ENCODE data around the gene KRT84.

Gene KRT84

DNA sequence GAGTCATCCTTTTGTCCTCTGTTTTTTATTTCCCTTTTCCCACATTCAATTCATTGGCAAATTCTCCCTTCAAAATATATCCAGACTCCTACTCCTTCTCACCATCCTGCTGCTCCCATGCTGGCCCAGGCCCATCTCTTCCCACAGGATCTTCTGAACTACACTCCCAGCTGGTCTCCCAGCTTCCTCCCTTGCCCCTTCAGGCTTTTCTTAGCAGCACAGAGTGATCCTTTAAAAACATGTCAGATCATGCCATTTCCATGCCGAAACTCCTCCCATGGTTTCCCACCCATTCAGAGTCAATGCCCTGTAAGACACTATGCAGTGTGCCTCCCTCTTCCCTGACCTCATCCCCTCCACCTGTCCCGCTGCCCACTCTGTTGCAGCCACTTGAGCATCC lies 2.4 kb upstream of the KRT84 start:
- DNase-seq (ENCODE audit: low spot score): no peak

DNA sequence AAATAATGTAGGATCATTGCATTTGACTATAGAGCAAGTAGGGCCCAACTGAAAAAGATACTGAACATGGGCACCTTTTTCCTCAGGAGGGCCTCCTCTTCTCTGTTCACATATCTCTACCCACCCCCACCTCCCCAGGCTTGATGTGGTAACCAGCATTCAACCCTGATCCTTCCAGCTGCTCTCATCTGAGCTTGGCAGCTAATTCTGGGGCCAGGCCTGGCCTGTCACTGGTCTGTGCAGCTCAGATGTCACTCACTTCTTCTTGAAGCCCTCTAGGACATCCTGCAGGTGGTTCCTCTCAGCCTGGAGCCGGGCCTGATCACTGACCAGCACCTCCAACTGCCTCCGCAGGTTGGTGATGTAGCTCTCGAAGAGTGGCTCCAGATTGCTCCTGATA lies 2.1 kb downstream of the KRT84 start:
- DNase-seq (ENCODE audit: low spot score): no peak

DNA sequence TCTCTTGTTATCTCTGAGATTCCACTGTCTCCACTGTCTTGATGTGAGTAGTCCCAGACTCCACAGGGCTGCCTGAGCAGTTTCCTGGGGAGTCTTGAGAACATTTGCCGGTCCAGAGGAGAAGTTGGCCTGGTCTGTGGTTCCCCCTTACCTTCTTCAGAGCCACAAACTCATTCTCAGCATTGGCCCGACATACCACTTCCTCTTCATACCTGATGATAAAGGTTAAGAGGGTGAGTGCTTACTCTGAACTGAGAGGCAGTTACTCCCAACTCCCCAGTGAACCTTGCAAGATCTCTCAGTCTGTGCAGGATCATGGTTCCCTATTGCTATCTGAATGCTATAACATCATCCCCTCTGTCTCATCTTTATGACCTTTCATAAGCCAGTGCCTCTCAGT lies 2.6 kb downstream of the KRT84 start:
- DNase-seq (ENCODE audit: low spot score): no peak

DNA sequence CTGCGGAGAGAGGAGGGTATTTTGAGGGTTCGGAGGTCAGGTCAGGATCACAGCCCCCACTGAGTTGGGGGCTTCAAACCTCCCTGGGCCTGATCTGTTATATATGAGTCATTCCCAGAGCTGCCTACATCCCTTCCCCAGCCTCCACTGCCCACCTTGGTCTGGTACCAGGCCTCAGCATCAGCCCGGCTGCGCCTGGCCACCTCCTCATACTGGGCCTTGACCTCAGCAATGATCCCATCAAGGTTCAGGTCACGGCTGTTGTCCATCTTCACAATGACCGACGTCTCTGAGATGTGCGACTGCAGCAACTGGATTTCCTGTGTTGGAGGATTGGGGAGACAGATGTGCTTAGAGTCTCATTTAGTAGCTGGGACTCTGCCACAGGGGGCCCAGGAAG lies 4.2 kb downstream of the KRT84 start:
- no peak for DNase-seq (ENCODE audit: low spot score)

DNA sequence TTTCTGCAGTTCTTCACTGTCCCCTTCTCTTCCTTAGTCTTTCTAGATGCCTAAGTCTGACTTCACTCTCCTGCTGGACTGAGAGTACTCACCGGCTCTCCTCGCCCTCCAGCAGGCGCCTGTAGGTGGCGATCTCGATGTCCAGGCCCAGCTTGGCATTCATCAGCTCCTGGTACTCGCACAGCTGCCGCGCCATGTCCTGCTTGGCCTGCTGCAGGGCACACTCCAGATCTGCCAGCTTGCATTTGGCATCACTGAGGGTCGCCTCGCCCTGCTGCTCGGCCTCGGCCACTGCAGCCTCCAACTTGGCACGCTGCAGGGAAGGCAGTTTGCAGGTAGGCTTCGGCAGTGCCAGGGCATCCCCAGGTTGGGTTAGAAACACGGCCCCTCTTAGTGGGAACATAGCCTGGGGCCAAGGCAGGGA lies 5.2 kb downstream of the KRT84 start:
- peak; percentile 32 for DNase-seq (ENCODE audit: low spot score)

DNA sequence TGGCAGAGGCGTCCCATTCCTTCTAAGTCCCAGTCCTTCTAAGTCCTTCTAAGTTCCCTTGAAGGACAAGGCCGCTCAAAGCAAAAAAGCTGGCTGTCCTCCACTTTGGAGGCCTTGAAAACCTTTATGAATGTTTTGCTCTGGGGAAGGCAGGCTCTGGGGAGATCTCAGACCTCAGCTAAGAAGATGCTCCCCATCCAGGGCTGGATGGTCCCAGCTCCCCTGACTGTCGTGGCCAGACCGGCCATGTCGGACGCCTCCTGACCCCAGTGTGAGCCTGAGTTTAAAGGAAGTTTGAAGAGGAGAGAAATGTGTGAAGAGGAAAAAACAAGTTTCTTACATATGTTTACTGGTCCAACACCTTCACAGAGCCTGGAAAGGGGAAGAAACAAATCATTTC lies 5.9 kb downstream of the KRT84 start:
- no peak for DNase-seq (ENCODE audit: low spot score)

DNA sequence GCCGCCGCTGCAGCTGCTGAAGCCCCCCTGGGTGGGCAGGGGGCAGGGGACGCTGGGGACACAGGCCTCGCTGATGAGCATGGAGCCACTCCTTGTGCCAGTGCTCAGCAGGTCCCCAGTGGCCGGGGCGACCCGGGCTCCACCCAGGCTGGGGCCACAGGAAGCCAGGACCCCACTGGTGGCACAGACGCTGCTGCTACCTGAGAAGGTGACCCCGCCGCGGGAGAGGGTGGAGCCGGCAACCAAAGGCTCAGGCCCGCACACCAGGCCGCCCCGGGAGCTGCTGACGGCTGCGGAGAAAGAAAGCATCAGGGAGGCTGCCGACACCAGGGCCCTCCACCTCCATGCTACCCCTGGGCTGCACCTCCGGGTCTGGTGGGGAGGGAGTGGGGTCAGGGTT lies 7.4 kb downstream of the KRT84 start:
- no peak for DNase-seq (ENCODE audit: low spot score)

DNA sequence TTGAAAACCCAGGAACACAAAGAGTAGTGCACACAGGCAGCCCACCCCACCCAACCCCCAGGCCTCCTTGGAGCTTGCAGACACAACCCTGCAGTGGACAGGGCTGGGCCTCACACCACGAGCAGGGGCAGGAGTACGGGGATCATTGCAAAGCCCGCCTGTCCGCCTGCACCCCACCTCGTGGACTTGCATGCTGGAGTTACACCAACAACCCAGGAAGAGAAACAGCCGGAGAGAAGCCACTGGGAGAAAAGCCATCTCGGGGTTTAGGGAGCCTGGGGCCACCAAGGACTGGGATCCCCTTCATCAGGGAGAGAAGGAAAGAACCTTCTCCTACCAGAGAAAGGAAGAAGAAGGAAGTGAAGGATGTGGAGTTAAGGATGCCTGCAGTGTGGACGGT lies 8.2 kb downstream of the KRT84 start:
- no peak for DNase-seq (ENCODE audit: low spot score)

DNA sequence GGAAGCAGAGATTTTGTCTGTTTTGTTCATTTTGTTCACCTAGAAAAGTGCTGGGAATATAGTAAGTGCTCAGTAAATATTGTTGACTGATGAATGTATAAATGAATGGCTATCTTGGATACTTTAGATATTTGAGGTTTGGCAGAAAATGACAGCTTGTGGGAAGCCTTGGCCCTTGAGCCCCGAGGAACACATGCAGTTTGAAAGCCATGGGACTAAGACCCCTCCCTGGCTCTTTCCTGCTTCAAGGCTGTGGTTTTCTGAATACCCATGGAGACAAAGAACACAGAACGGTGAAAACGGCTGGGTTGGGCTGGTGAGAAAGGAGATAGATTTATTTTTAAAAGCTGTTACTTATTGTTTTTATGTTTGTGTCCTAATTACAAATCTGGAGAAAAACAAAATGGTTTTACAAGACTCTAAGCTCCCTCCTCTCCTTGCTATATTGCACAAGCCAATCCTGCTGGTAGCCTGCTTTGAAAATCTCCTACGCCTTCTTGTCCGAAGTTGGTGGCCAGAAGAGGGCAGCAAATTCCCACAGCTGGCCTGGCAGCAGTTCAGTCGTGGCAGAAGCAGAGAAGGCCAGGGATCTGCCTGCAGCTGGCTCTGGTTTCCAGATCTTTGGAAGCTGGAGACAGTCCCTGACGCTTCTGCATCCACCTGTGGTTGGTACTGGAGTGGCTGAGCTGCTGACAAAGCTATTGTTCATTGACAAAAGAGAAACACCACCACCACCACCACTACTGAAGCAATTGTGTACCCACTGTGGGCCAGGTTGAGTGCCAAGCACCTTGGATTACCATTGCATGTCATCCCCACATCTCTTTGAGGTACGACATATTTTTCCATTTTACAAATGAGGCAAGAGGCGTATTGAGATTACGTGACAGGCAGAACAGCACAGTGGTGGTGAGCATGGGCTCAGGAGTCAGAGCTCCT lies 13.0 kb downstream of the KRT84 start:
- peak; percentile 67 for DNase-seq (ENCODE audit: low spot score)

DNA sequence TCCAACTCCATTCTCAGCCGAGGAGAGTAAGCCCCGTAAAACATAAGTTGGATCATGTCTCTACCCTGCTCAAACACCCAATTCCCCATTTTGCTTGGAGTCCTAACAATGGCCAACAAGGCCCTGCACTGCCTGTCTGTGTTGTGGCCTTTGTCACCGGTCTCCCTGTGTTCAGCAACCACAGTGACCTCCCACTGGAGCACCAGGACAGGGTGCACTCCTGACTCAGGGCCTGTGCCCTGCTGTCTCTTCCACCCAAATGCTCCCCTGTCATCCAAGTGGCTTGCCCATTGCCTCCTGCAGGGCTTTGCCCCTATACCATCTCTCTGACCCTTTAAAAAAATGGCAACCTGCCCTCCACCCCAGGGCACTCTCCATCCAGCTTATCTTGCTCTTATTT lies 13.7 kb downstream of the KRT84 start:
- no peak for DNase-seq (ENCODE audit: low spot score)

DNA sequence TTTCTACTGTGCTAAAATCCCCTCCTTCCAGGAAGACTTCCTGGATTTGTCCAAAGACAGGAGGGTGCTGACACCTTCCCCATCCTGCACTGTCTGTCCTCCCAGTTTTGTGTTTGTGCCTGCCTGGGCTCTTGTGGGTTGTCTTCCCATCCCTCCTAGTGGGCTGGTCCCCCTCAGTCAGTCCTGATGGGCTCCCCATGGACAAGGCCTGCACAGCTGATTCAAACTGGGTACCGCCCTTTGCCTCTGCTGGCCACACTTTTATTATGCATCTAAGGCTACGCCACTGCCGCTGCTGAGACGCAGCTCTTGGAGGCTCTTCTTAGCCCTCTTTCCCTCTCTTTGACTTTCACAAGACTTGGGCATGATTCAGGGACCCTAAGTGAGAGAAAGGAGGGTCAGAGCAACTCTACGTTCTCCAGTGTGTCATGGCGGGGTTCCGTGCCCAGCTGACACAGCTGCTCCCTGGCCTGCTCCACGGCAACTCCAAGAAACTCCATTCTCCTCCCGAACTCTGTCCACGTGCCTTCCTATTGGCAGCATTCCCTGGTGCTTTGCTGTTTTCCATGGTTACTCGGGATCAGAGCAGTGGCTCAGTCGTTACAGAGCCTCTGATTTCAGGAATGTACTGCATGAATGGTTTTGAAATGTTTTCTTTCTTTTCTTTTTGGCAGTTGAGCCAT lies 14.4 kb downstream of the KRT84 start:
- DNase-seq (ENCODE audit: low spot score): no peak

DNA sequence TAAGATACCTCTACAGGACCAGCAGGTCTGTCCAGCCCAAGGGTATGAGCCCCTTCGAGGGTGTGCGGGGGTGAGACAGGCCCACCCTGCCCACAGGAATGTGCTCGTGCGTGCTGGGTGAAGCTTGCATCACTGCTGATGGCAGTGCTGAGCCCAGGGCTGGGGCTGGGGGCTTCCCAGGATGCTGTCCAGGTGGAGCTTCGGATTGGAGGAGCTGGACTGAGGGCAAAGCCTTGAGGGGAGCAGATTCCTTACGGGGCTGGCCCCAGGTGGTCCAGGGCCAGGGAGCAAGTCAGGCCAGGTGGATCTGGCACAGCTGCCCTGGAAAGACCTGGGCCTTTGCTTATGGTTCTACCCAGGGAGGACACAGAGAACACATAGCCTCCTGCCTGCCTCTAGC lies 15.6 kb downstream of the KRT84 start:
- no peak for DNase-seq (ENCODE audit: low spot score)

DNA sequence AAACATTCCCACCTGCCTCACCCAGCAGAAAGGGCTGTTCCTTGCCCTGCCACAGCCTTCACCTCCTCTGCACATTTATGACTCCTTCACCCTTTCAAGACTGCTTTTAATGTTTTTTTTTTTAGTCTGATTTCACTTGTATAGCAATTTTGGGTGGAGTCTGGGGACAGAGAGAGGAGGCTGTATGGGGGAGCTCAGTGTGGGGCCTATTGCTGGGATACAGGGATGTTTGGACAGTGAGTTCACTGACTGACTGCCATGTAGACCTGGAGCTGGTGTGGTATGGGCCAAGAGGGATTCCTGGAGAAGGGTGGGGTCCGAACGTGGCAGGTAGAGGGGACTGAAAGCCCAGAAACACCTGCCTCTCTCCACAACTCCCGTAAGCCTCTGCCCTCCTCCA lies 16.2 kb downstream of the KRT84 start:
- no peak for DNase-seq (ENCODE audit: low spot score)

DNA sequence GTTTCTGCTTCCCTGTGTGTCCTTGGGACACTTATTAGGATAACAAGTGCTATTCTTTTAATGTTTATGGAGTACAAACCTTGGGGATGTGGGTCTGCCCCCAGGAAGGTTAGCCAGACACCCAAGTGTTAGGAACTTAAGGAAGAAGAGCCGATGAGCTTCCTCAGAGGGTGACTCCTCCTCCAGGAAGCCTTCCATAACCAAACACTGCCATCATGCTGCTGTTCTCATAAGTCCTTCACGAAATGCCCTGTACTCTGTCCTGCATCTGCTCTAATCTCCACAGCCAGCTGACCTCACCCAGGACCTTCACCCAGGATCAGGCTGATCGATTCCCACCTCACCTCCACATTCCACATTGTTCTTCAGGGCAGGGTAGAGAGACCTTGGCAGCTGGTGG lies 16.9 kb downstream of the KRT84 start:
- no peak for DNase-seq (ENCODE audit: low spot score)

DNA sequence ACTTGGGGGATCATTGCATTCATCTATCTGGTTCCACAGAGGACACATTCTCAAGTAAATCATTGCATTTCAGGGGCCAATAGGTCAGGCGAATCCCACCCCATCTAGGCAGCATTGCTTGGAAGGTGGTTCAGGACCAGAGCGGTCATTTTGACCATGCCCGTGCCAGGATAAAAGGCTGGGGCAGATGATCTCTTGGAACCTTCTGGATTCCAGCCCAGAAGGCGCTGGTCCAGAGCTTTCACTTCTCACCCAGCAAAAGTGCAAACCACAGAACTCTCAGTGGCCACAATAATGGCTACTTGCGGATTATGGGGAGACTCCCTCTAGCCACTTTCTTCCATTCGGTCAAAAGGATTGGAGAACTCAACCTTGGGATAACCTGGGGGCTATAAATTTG lies 17.6 kb downstream of the KRT84 start:
- no peak for DNase-seq (ENCODE audit: low spot score)

DNA sequence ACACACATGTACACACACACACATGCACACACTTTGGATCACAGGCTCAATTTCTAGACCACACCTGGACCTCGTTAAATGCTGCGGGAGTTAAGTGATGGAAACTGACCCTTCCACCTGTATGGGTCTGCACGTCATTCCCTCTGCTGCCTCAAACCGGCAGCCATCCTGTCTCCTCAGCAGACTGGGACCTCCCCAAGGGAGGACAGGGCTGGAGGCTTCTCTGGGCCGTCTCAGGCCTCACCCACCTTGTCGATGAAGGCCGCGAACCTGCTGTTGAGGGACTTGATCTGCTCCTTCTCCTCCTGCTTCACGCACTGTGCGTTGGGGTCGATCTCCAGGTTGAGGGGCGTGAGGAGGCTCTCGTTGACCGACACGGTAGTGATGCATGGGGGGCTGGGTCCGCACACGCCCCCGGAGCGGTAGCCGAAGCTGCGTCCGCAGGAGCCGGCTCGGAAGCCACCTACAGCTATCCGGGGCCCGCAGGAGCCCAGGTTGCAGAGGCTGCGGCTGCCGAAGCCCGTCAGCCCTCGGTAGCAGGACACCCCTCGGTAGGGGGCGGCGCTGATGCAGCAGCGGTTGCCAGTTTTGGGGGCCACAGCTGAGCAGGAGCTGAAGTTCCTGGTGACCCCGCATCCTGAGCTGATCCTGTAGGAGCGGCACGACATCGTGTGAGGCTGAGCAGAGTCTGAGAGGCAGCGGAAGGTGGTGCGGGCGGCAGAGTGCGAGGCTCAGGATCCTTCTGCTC lies 18.5 kb downstream of the KRT84 start, which contains the start of gene KRT85:
Gene KRT85, minus strand, starts transcription at position 744 of the 748 bp plus-strand sequence. Its CDS starts 76 bp downstream, at position 668.
- no peak for DNase-seq (ENCODE audit: low spot score)

DNA sequence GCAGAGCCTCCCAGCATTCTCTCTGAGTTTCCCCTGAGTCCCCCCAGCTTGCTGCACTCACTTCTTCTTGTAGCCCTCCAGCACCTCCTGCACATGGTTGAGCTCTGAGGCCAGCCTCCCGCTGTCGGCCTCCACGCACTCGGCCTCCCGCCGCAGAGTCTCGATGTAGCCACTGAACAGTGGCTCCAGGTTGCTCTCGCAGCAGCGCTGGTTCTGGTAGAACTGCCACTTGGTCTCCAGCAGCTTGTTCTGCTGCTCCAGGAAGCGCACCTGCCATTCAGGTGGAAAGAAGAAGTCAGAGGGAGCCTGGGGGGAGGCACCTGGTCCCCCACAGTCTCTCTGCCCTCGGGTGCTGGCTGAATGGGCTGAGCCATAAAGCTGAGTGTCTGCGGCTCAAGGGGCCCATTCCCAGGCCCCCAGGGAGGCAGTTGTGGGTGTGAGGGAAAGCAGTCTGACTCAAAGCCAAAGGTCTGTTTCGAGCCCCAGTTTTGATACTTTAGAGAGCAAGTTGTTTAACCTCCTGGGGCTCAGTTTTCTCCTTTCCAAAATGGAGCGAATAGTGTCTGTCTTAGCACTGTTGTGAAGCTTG lies 20.5 kb downstream of the KRT84 start:
- DNase-seq (ENCODE audit: low spot score): no peak

DNA sequence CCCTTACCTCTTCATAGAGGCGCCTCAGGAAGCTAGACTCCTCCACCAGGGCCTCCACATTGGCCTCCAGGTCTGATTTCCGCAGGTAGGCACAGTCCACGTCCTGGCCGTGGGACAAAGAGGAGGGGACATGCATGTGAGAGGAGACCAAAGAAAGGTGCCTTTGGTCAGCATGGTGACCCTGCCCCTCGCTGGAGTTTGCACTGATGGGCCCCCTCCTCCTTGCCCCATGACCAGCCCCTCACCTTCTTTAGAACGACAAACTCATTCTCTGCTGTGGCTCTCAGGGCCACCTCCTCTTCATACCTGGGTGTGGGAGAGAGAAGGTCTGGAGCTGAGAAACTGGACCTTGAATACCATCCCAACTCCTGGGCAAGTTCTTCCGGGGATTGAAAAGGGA lies 21.4 kb downstream of the KRT84 start:
- no peak for DNase-seq (ENCODE audit: low spot score)

DNA sequence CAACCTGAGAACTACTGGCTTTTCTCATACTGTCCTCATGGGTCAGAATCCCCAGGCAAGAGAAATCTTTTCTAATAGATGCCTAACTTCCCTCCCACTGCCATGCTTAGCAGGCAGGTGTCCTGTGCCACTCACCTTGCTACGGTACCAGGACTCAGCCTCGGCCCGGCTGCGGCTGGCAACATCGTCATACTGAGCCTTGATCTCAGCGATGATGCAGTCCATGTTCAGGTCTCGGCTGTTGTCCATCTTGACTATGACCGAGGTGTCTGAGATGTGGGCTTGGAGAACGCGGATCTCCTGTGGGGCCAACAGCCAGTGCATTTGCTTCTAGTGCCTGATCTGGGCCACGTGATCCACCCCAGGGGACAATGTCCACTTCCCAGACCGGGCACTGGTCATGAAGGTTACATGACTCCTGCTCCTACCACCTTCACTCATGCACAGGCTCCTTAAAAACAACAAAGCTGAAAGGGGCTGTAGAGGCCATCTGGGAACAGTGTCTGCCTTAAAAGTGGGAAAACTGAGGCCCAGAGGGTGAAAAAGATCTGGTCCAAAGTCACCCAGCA lies 22.3 kb downstream of the KRT84 start:
- no peak for DNase-seq (ENCODE audit: low spot score)

DNA sequence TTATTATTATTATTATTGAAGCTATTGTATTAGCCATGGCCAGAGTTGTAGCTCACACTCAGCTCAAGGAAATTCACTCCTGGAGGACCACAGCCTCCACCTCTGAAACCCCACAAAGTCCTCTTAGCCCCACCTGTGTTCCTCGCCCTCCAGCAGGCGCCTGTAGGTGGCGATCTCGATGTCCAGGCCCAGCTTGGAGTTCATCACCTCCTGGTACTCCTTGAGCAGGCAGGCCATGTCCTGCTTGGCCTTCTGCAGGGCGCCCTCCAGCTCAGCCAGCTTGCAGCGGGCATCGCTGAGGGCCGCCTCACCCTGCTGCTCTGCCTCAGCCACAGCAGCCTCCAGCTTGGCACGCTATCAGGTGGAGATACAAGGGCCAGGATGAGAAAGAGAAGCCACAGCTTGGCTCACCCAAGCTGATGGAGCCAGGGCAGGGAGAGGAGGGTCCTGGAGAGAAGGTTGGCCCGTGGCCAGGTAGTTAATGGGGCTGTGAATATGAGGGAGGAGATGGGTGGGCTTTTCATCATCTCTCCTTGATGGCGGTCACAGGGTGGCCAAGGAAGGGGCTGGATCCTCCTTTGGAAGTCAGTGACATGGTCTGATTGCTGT lies 23.2 kb downstream of the KRT84 start:
- peak; percentile 26 for DNase-seq (ENCODE audit: low spot score)

DNA sequence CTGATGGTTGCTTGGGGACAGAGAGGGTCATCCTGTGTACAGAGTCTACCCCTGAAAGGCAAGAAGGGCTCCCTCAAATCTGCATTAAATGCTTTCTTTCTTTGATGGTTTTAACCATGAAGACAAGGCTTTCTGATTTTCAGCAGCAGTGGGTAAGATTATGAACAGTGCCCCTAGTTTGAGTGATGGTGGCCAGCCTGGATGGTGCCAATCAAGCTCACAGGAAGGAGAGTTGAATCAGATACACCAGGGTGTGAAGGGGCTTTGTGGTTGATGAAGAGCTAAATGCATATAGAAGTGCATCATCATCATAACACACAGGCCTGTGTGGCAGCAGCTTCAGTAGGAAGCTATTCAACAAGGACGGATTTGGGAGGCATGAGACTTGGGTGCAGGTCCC lies 23.9 kb downstream of the KRT84 start:
- DNase-seq (ENCODE audit: low spot score): no peak

All from NAMALWA (cell line).